ENCODE data around the gene CACNA1G. TPM values are rescaled to one million over a fixed set of nuclear protein-coding genes. Genes with fewer than 3 reads are reported as not detected.

The CACNA1G gene
- total and polyA plus RNA-seq, 4 donors = under 0.01 to 0.14 (median 0.01) TPM; not detected in 1

- no peak for DNase-seq (ENCODE audit: low spot score)
- H3K27ac ChIP-seq (ENCODE audit: low read depth in 1 of 2, low read length in 2 of 2) = peak overlapping the region; percentile 5 to 43
Measured at GRCh38 chr17:50675627-50676026, 115.1 kb downstream of the CACNA1G start.

More at GRCh38 chr17:50675627-50676026, 115.1 kb downstream of the CACNA1G start:
- no peaks in the 10 kb centered on the region for H3K9me3 ChIP-seq (ENCODE audit: control insufficient read depth in 4 of 4, low read length in 3 of 4)
- H3K4me3 ChIP-seq (ENCODE audit: low read depth in 1 of 3, low read length in 3 of 3) = no peak overlapping the region
- H3K36me3 ChIP-seq (ENCODE audit: control insufficient read depth in 4 of 4, insufficient read depth in 3 of 4, low read depth in 1 of 4, low read length in 3 of 4) = peaks cover 0 to 20% (median 9%) of the 10 kb centered on the region in 4 donors
- peaks cover 17 to 55% (median 32%) of the 10 kb centered on the region in 4 donors for H3K4me1 ChIP-seq (ENCODE audit: control insufficient read depth in 4 of 4, insufficient read depth in 4 of 4, low read length in 3 of 4)
- TF ChIP-seq EGR1 (IDR thresholded peaks at IDR 0.05; ENCODE audit: low read depth in 2 of 2) = no peak
- TF ChIP-seq, protein P1, sequence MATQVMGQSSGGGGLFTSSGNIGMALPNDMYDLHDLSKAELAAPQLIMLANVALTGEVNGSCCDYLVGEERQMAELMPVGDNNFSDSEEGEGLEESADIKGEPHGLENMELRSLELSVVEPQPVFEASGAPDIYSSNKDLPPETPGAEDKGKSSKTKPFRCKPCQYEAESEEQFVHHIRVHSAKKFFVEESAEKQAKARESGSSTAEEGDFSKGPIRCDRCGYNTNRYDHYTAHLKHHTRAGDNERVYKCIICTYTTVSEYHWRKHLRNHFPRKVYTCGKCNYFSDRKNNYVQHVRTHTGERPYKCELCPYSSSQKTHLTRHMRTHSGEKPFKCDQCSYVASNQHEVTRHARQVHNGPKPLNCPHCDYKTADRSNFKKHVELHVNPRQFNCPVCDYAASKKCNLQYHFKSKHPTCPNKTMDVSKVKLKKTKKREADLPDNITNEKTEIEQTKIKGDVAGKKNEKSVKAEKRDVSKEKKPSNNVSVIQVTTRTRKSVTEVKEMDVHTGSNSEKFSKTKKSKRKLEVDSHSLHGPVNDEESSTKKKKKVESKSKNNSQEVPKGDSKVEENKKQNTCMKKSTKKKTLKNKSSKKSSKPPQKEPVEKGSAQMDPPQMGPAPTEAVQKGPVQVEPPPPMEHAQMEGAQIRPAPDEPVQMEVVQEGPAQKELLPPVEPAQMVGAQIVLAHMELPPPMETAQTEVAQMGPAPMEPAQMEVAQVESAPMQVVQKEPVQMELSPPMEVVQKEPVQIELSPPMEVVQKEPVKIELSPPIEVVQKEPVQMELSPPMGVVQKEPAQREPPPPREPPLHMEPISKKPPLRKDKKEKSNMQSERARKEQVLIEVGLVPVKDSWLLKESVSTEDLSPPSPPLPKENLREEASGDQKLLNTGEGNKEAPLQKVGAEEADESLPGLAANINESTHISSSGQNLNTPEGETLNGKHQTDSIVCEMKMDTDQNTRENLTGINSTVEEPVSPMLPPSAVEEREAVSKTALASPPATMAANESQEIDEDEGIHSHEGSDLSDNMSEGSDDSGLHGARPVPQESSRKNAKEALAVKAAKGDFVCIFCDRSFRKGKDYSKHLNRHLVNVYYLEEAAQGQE (IDR thresholded peaks at IDR 0.05) = peak; percentile 30
- no peak for TF ChIP-seq TAF1 (conservative IDR thresholded peaks at IDR 0.05)
- TF ChIP-seq RXRA (IDR thresholded peaks at IDR 0.05) = peak; percentile 93 to 94
- no peak for TF ChIP-seq NR2F2 (IDR thresholded peaks at IDR 0.05)
- TF ChIP-seq RAD21 (IDR thresholded peaks at IDR 0.05) = peak; percentile 29 to 61
- no peak for TF ChIP-seq FOXA1 (IDR thresholded peaks at IDR 0.05)
- peak in 1 of 2 donors; percentile 64 for TF ChIP-seq JUND (IDR thresholded peaks at IDR 0.05)
- peak; percentile 97 for TF ChIP-seq YY1 (IDR thresholded peaks at IDR 0.05)
- peak; percentile 42 for TF ChIP-seq HNF4G (IDR thresholded peaks at IDR 0.05)
- TF ChIP-seq GABPA (IDR thresholded peaks at IDR 0.05 in 1 of 2, conservative IDR thresholded peaks at IDR 0.05 in 1 of 2) = no peak
- TF ChIP-seq HNF4A (conservative IDR thresholded peaks at IDR 0.05) = peak; percentile 80 to 89
- TF ChIP-seq, protein P2, sequence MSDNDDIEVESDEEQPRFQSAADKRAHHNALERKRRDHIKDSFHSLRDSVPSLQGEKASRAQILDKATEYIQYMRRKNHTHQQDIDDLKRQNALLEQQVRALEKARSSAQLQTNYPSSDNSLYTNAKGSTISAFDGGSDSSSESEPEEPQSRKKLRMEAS (IDR thresholded peaks at IDR 0.05) = peak; percentile 76
- TF ChIP-seq ZBTB33 (IDR thresholded peaks at IDR 0.05) = no peak
- TF ChIP-seq SP1 (IDR thresholded peaks at IDR 0.05) = peak; percentile 87
- TF ChIP-seq, protein P3, sequence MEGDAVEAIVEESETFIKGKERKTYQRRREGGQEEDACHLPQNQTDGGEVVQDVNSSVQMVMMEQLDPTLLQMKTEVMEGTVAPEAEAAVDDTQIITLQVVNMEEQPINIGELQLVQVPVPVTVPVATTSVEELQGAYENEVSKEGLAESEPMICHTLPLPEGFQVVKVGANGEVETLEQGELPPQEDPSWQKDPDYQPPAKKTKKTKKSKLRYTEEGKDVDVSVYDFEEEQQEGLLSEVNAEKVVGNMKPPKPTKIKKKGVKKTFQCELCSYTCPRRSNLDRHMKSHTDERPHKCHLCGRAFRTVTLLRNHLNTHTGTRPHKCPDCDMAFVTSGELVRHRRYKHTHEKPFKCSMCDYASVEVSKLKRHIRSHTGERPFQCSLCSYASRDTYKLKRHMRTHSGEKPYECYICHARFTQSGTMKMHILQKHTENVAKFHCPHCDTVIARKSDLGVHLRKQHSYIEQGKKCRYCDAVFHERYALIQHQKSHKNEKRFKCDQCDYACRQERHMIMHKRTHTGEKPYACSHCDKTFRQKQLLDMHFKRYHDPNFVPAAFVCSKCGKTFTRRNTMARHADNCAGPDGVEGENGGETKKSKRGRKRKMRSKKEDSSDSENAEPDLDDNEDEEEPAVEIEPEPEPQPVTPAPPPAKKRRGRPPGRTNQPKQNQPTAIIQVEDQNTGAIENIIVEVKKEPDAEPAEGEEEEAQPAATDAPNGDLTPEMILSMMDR (IDR thresholded peaks at IDR 0.05; ENCODE audit: low read depth, low read length, missing input control) = no peak
- no peak for TF ChIP-seq ATF3 (IDR thresholded peaks at IDR 0.05)
- no peak for TF ChIP-seq FOXA2 (IDR thresholded peaks at IDR 0.05)
- no peak overlapping the region for H3K9ac ChIP-seq (ENCODE audit: low read depth in 1 of 2, low read length in 2 of 2)
- WGBS = 53% methylated on average over 7 of the region's 7 CpGs
- H3K27me3 ChIP-seq (ENCODE audit: control insufficient read depth in 4 of 4, insufficient read depth in 4 of 4, low read length in 3 of 4) = no peaks in the 10 kb centered on the region

All from liver (tissue), 9 donors.